GM20000 (cell line): ENCODE results near the gene DCDC2B.

ENCODE experiments used
- DNase-seq: peaks from one replicate; pipeline ENCODE4 v3.0.0; 2012; ENCODE audit warnings: low spot score
- CTCF ChIP-seq: IDR thresholded peaks from 2 replicates; pipeline ENCODE4 v1.5.1; 2012; ENCODE audit warnings: mild to moderate bottlenecking, control low read depth; ENCODE audit errors: extremely low read depth, missing control alignments

DCDC2B gene

GRCh38 chr1:32220746-32221580 is 12.1 kb downstream of the DCDC2B start:
- no peak for TF ChIP-seq CTCF

GRCh38 chr1:32221581-32221979 is 12.7 kb downstream of the DCDC2B start:
- no peak for DNase-seq
- no peak for TF ChIP-seq CTCF

More at GRCh38 chr1:32220746-32221580, 12.1 kb downstream of the DCDC2B start:
- DNase-seq: no peak

GRCh38 chr1:32221980-32222755 is 13.3 kb downstream of the DCDC2B start, which contains the start of the genes EIF3I and TMEM234:
Gene EIF3I (plus strand): TSS chr1:32222407. CDS start chr1:32222442, 35 bp downstream.
Gene TMEM234 (minus strand): TSS chr1:32222353. CDS start chr1:32222322, 31 bp downstream.
- DNase-seq: peak; percentile 94
- TF ChIP-seq CTCF: no peak

- DNase-seq: no peak
These were observed 14.8 kb downstream of the DCDC2B start for GRCh38 chr1:32223683-32224082.

GRCh38 chr1:32224285-32224684 is 15.4 kb downstream of the DCDC2B start:
- TF ChIP-seq CTCF: no peak
- DNase-seq: no peak

More at GRCh38 chr1:32223683-32224082, 14.8 kb downstream of the DCDC2B start:
- TF ChIP-seq CTCF: no peak

GRCh38 chr1:32228771-32229170 is 19.9 kb downstream of the DCDC2B start:
- no peak for TF ChIP-seq CTCF
- DNase-seq: no peak
